CD4-positive, alpha-beta T cell treated with Interleukin-21 for 1 hour (primary cell): ENCODE measurements around the gene TMEM150C.
"Not testable (repeated sequence)": the region's sequence is repeated elsewhere in the genome, so short reads cannot be mapped to it uniquely, and the experiment has no call there.

Experiments used
- DNase-seq: peaks from one replicate; pipeline ENCODE4 v3.0.0-alpha.2; 2020

TMEM150C gene

GRCh38 chr4:82567444-82567843 is 5.7 kb upstream of the TMEM150C start:
- no peak for DNase-seq

- no peak for DNase-seq
These were observed 721 bp upstream of the TMEM150C start for GRCh38 chr4:82562564-82562854.

- no peak for DNase-seq
These were observed 669 bp downstream of the TMEM150C start for GRCh38 chr4:82560853-82561785.

GRCh38 chr4:82559735-82560120 is 2.1 kb downstream of the TMEM150C start:
- DNase-seq: no peak

- not testable (repeated sequence) for DNase-seq
These were observed 2.6 kb downstream of the TMEM150C start for GRCh38 chr4:82559090-82559734.

- DNase-seq: no peak
These were observed 6.5 kb downstream of the TMEM150C start for GRCh38 chr4:82555276-82555675.

GRCh38 chr4:82553020-82553419 is 8.8 kb downstream of the TMEM150C start:
- DNase-seq: no peak

- DNase-seq: no peak
These were observed 10.1 kb downstream of the TMEM150C start for GRCh38 chr4:82551734-82552133.

- not testable (repeated sequence) for DNase-seq
These were observed 13.9 kb downstream of the TMEM150C start for GRCh38 chr4:82547850-82548249.

GRCh38 chr4:82543131-82543530 is 18.7 kb downstream of the TMEM150C start:
- DNase-seq: no peak

- DNase-seq: no peak
These were observed 19.1 kb downstream of the TMEM150C start for GRCh38 chr4:82542642-82543041.

- no peak for DNase-seq
These were observed 32.5 kb downstream of the TMEM150C start for GRCh38 chr4:82529322-82529721.

- no peak for DNase-seq
These were observed 32.9 kb downstream of the TMEM150C start for GRCh38 chr4:82528868-82529267.

GRCh38 chr4:82528074-82528473 is 33.7 kb downstream of the TMEM150C start:
- DNase-seq: no peak

- DNase-seq: no peak
These were observed 36.4 kb downstream of the TMEM150C start for GRCh38 chr4:82525307-82525911.

- DNase-seq: no peak
These were observed 37.1 kb downstream of the TMEM150C start for GRCh38 chr4:82524570-82525152.

- no peak for DNase-seq
These were observed 38.6 kb downstream of the TMEM150C start for GRCh38 chr4:82523179-82523578.

GRCh38 chr4:82522472-82522871 is 39.3 kb downstream of the TMEM150C start:
- no peak for DNase-seq

GRCh38 chr4:82521283-82521682 is 40.5 kb downstream of the TMEM150C start:
- DNase-seq: no peak

- DNase-seq: no peak
These were observed 42.0 kb downstream of the TMEM150C start for GRCh38 chr4:82519776-82520175.

GRCh38 chr4:82519072-82519471 is 42.7 kb downstream of the TMEM150C start:
- no peak for DNase-seq

- no peak for DNase-seq
These were observed 44.7 kb downstream of the TMEM150C start for GRCh38 chr4:82517043-82517442.

- no peak for DNase-seq
These were observed 46.1 kb downstream of the TMEM150C start for GRCh38 chr4:82515705-82516104.

GRCh38 chr4:82513382-82513781 is 48.4 kb downstream of the TMEM150C start:
- DNase-seq: no peak
